Measurements from ENCODE around the gene HSD11B2.

Gene HSD11B2

GRCh38 chr16:67483150-67483549 is 52.2 kb downstream of the HSD11B2 start, which contains the start of gene AGRP:
Gene AGRP (minus strand): TSS chr16:67483547. CDS start chr16:67483398, 149 bp downstream.
- POLR2A ChIA-PET = no interaction called here
- TF ChIP-seq ZFP37 (tag by site-specific recombination; IDR thresholded peaks at IDR 0.05) = no peak
- TF ChIP-seq ZSCAN23 (tag by site-specific recombination; IDR thresholded peaks at IDR 0.05) = no peak
- no peak for TF ChIP-seq ZSCAN18 (tag by site-specific recombination; IDR thresholded peaks at IDR 0.05)
- no peaks in the 10 kb centered on the region for H3K9me3 ChIP-seq (ENCODE audit: control insufficient read depth, insufficient read depth, low read depth, low read length)
- H3K36me3 ChIP-seq (ENCODE audit: control insufficient read depth in 2 of 2, insufficient read depth in 1 of 2, low read length in 2 of 2) = peaks cover 0 to 20% of the 10 kb centered on the region in 2 experiments; a peak in 1 of 3 replicates
- H3K27ac ChIP-seq (ENCODE audit: extremely low read depth, low read depth, low read length) = no peak within 1 kb of the TSS
- no peaks in the 10 kb centered on the region for H3K4me1 ChIP-seq (ENCODE audit: control insufficient read depth, insufficient read depth, low read length)
- H3K4me3 ChIP-seq (ENCODE audit: low read depth, low read length) = no peak within 1 kb of the TSS
- CTCF ChIA-PET = interaction anchor here (0.6 kb wide), 1 partner anchor 266 kb away, joined by 4 read pairs; no protein-coding TSS in a partner anchor

- ChIA-PET CTCF (interaction anchor here (0.6 to 0.9 kb wide), 3 partner anchors 12 to 266 kb away, joined by 3 to 4 read pairs (median 4); no protein-coding TSS in a partner anchor), POLR2A (no interaction called here)
- Histone ChIP-seq H3K4me3 (ENCODE audit: low read depth, low read length) (no peak overlapping the region), H3K27ac (ENCODE audit: extremely low read depth, low read depth, low read length) (no peak overlapping the region), H3K4me1 (ENCODE audit: control insufficient read depth, insufficient read depth, low read length) (no peaks in the 10 kb centered on the region), H3K36me3 (ENCODE audit: control insufficient read depth in 2 of 2, insufficient read depth in 1 of 2, low read length in 2 of 2) (peaks cover 0 to 19% of the 10 kb centered on the region in 2 experiments; a peak in 1 of 3 replicates), H3K9me3 (ENCODE audit: control insufficient read depth, insufficient read depth, low read depth, low read length) (no peaks in the 10 kb centered on the region)
- TF ChIP-seq TCF7L2 (IDR thresholded peaks at IDR 0.05; ENCODE audit: borderline replicate concordance, low read depth, low read length) = no peak
- TF ChIP-seq ZNF629 (tag by site-specific recombination; IDR thresholded peaks at IDR 0.05) = no peak
- no peak for TF ChIP-seq ZNF138 (tag by site-specific recombination; IDR thresholded peaks at IDR 0.05; ENCODE audit: borderline replicate concordance)
Measured at GRCh38 chr16:67483731-67484525, 53.0 kb downstream of the HSD11B2 start.

DNA sequence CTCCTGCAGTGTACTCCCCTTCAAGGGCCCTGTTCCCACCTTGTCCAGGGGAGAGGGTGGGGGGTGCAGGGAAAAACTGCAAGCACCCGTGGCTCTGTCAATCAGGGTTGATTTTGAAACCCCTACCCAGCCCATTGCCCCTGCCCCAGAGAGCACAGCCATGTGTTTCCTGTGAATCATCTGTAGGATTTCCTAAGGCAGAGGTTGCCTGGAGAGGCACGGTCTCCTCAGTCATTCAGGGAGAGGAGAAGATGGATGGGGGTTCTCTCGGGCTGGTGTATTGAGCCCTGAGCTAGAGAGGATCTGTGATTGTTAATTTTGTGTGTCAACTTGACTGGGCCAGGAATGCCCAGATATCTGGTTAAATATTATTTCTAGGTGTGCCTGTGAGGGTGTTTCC is 55.9 kb downstream of the HSD11B2 start:
- Histone ChIP-seq H3K9me3 (ENCODE audit: control insufficient read depth, insufficient read depth, low read depth, low read length) (no peaks in the 10 kb centered on the region), H3K4me3 (ENCODE audit: low read depth, low read length) (no peak overlapping the region), H3K36me3 (ENCODE audit: control insufficient read depth in 2 of 2, insufficient read depth in 1 of 2, low read length in 2 of 2) (peaks cover 0 to 19% of the 10 kb centered on the region in 2 experiments; a peak in 1 of 3 replicates), H3K4me1 (ENCODE audit: control insufficient read depth, insufficient read depth, low read length) (no peaks in the 10 kb centered on the region), H3K27ac (ENCODE audit: extremely low read depth, low read depth, low read length) (no peak overlapping the region)
- no peak for TF ChIP-seq ZNF157 (tag by site-specific recombination; IDR thresholded peaks at IDR 0.05)
- TF ChIP-seq, protein P1, sequence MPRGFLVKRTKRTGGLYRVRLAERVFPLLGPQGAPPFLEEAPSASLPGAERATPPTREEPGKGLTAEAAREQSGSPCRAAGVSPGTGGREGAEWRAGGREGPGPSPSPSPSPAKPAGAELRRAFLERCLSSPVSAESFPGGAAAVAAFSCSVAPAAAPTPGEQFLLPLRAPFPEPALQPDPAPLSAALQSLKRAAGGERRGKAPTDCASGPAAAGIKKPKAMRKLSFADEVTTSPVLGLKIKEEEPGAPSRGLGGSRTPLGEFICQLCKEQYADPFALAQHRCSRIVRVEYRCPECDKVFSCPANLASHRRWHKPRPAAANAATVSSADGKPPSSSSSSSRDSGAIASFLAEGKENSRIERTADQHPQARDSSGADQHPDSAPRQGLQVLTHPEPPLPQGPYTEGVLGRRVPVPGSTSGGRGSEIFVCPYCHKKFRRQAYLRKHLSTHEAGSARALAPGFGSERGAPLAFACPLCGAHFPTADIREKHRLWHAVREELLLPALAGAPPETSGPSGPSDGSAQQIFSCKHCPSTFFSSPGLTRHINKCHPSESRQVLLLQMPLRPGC (tag by site-specific recombination; IDR thresholded peaks at IDR 0.05) = no peak
- no peak for TF ChIP-seq ZNF24 (tag by site-specific recombination; IDR thresholded peaks at IDR 0.05)
- TF ChIP-seq PRDM1 (tag by site-specific recombination; IDR thresholded peaks at IDR 0.05) = no peak
- TF ChIP-seq ZNF202 (tag by site-specific recombination; IDR thresholded peaks at IDR 0.05; ENCODE audit: borderline replicate concordance) = no peak
- POLR2A ChIA-PET = interaction anchor here (0.6 kb wide), 1 partner anchor 19 kb away, joined by 4 read pairs; no protein-coding TSS in a partner anchor
- CTCF ChIA-PET = interaction anchor here (0.7 to 1.2 kb wide), 4 partner anchors 21 to 93 kb away, joined by 3 to 4 read pairs (median 4); no protein-coding TSS in a partner anchor

Data from HEK293 (cell line).